HL-60/S4 treated with phorbol 12-myristate 13-acetate at 8.2 ng/mL for 4 days and 3 days (cell line): ENCODE results near the gene EPC2.

Experiments
- in situ Hi-C: fragments of 300-500 bp; cut with MboI; formaldehyde crosslinking; loops from 2 replicates; pipeline ENCODE4 v1.15.0; 2022; ENCODE audit warnings: low sequenced_read_pairs

The EPC2 gene

DNA sequence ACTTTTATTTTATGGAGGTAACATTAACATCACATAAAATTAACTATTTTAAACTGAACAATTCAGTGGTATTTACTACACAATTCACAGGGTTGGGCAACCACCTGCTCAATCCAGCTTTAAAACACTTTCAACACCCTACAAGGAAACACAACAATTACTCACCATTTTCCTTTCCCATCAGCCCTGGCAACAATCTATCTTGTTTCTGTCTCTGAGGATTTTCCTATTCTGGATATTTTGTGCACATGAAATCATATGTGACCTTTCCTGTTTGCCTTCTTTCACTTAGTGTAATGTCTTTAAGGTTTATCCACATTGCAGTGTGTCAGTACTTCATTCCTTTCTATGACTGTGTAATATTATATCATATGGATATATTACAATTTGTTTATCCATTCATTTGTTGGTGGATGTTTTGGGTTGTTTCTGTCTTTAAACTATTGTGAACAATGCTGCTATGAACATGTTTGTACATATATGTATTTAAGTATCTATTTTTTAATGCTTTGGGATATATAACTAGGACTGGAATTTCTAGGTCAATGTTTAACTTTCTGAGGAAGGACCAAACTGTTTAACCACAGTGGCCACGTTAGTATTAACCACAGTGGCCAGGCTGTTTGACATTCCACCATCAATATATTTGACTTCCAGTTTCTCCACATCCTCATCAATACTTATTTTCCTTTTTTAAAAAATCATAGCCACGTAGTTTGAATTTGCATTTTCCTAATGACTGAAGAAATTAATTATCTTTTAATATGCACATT is 158.1 kb downstream of the EPC2 start:
- in situ Hi-C loops: no loop called here

DNA sequence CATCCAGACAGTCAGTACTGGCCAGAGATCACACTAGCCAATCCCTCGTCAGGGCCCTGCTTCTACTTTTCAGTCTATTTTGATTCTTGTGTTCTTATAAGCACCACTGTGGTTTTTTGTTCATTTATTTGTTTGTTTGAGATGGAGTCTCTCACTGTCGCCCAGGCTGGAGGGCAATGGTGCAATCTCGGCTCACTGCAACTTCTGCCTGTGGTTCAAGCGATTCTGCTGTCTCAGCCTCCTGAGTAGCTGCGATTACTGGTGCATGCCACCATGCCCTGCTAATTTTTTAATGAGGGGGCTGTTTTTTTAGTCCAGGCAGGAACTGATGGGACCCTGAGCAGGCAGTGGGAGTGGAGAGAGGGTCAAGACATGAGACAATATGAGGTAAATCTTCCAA is 165.5 kb downstream of the EPC2 start:
- in situ Hi-C loops: no loop called here

DNA sequence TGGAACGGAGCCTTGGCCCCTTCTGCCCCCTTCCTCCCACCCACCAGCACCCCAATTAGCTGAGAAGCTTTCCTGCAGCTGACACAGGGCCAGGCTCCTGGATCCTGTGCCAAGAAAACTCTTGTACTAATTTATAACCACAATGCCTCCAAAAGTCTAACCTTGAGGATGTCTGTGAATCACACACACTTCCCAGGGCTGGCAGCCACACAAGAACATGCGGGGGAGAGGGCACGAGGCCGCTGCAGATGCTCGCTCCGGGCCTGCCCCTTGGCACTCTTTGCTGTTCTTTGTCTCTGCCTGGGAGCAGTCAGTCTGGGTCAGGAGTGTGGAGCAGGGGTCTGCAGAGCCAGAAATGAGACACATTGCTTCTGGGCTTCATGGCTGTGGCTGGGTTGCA is 167.8 kb downstream of the EPC2 start:
- in situ Hi-C loops: no loop called here

DNA sequence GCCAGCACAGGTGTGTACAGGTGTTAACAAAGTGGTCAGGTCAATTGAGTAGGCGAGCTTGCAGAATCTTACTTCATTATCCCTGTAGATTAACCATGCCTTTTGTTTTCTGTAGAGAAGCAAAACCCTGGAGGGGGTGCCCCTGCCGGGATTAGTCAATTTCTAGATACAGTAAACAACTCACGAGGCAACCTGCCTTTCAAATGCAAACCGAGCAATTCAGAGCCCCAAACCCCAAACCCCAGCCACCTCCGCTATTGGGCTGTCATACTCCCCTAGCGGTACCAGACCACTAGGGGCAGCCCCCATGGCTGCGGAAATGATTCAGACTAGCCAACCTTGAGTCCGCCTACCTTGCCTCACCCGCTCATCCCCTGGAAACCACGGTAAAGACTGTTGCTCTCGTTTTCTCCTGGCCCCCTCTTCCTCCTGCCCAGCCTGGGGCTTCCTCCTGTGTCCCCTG is 169.1 kb downstream of the EPC2 start:
- in situ Hi-C loops: no loop called here

DNA sequence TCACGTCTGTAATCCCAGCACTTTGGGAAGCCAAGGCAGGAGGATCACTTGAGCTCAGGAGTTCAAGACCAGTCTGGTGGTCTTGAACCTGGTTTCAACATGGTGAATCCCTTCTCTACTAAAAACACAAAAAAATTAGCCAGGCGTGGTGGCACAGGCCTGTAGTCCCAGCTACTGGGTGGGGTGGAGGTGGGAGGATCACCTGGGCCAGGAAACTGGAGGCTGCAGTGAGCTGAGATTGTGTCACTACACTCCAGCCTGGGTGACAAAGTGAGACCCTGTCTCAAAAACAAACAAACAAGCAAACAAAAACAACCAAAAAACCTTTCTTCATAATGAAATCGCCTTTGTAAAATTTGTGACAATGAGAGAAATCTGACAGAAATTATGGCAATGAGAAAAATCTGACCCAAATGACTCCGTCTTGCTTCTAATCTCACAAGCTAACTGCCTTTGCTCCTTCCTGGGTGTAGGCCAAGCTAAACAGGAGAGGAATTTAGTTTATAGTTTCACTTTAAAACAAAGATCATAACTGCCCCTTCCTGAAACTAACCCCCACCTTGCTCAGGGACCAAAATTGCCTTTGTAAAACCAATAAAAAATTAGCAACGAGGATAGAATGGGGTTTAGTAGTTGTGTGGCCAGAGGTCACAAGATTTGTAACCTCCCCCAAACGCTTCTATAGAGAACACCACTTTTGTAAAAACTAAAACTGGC is 169.8 kb downstream of the EPC2 start:
- in situ Hi-C loops: no loop called here

DNA sequence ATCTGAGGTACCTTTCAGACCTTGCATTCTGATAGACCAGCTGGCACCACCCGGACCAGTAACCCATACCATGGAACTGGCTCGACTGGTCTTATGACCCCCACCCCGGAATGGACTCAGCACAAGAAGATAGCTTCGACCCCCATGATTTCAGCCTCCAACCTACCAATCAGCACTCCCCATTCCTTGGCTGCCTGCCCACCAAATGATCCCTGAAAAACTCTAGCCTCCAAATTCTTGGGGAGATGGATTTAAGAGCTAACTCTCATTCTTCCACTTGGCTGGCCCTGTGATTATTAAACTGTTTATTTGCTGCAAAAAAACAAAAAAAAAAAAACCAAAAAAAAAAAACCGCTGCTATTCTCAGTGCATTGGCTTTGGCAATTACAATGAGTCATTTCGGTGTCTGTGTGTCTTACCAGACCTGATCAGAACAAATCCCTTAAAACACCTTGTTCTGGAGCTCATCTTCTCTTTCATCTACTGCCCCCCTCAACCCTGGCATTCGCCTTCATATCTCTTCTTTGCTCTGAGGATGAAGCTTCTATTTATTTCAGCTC is 170.4 kb downstream of the EPC2 start:
- in situ Hi-C loops: no loop called here

DNA sequence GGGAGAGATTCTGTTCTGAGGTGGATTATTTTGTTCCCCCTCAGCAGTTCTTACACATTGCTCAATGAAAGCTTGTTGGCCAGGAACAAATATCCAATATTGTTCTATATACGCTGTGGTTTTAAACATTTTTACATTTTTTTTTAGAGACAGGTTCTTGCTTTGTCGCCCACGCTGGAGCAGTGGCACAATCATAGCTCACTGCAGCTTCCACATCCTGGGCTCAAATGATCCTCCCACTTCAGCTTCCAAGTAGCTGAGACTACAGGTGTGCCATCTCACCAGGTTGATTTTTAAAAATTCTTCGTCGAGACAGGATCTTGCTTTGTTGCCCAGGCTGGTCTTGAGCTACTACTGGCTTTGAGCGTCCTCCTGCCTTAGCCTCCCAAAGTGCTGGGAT is 171.6 kb downstream of the EPC2 start:
- in situ Hi-C loops: no loop called here

DNA sequence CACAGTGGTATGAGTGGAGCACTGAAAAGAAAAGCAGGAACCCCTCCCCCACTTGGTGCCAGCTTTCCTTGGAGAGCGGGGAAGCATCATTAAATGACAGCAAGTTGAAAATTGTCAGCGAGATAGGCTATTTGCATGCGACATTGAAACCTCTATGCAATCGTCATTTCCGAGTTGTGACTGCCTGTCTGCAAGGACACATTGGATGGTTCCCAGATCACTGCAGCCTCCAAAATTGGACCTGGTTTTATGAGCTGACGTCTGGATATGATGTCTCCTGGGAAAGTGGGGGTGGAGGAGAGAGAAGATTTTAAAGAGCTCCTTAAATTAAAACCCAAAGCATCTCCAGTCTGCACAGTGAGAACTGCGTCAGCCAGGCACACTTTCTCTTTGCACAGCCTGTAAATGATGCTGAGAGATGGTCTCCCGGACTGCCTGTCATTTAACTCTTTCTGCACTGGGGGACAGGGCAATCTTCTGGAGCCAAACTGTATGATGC is 172.7 kb downstream of the EPC2 start:
- in situ Hi-C loops: no loop called here

DNA sequence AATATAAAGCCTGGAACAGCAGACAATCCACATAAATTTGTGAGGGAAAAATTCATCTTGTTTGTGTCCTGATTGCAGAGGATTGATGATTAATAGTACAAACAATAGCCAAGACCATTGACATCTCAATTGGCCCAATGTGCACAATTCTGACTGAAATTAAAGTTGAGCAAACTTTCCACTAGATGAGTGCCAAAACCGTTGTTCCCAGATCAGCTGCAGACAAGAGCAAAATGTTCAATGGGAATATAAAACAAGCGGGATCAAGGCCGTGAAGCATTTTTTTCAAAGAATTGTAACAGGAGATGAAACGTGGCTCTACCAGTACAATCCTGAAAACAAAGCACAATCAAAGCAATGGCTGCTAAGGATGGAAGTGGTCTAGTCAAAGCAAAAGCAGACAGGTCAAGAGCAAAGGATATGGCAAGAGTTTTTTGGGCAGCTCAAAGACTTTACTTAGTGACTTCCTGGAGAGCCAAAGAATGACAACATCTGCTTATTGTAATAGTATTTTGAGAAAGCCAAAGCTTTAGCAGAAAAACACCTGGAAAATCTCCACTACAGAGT is 174.6 kb downstream of the EPC2 start:
- in situ Hi-C loops: no loop called here

DNA sequence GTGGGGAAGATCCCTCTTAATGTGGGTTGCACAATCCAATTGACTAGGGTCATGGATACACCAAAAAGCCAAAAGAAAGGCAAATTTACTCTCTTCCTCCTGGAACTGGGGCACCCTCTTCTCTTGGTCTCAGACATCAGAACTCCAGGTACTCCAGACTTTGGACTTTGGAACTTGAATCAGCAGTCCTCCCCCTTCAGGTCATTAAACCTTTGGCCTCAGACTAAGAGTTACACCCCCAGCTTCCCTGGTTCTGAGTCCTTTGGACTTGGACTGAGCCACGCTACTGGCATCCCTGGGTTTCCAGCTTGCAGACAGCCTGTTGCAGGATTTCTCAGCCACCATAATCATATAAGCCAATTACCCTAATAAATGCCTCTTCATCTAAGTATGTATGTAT is 179.6 kb downstream of the EPC2 start:
- in situ Hi-C loops: no loop called here

DNA sequence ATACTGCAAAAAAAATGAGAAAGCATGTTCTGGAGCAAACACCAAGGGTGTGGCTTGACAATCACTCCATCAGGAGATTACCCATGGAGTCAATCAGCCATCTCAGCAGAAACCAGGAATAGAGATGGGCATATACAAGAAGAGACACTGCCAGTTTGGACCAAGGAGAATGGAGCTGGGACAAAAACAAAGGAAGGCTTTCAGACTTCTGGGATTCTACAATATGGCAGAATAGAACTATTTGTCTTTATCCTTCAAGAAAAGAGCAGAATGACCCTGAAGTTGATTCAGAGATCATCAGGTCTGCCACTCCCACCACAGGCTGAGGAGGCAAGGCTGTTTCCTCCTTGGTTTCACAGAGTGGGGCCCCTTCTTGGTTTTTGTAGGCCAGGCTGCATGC is 182.2 kb downstream of the EPC2 start:
- in situ Hi-C loops: no loop called here

DNA sequence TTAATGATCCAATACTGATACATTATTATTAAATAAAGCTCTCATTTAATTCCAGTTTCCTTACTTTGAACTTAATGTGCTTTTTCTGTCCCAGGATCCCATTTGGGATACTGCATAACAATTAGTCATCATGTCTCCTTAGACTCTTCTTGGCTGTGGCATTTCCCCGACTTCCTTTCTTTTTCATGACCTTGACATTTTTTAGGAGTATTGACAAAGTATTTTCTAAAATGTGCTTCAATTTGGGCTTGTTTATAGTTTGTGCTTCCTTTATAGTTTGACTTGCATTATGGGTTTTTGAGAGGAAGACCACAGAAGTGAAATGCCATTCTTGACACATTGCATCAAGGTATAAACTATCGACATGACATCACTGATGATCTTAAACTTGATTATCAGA is 184.4 kb downstream of the EPC2 start:
- in situ Hi-C loops: no loop called here

DNA sequence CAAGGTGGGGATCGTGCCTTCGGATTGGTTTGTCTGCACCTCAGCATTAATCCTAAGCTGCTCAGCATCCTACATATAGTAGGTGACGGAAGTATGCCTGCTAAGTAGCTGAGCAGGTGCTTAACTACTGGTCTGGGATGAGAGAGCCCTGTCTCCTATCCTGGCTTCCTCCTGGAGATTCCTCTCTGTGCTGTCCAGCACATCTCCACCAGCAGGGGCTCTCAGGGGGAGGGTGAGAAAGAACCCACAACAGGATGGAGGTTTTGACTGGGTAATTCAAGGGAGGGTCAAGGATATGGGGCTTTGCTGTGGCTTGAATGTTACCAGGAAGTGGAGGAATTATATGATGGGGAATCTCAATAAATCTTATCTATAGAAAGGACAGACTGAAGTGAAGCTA is 185.1 kb downstream of the EPC2 start:
- in situ Hi-C loops: no loop called here

DNA sequence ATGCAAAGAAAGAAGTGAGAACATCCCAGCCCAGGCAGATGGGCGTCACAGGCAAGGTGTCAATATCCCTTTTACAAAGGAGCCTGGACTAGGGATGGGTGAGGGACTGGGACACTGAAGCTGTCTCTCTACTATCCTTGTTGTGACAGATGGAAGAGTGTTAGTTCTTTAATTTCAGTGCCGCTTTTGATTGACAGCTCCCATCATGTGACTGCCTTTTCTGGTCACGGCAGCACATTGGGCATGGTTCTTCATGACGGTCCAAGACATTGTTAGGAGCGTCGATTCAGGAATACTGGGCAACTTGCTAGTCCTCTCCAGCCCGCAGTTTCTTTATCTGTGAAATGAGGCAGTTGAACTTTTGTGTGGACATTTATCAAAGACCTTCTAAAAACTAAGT is 188.1 kb downstream of the EPC2 start:
- in situ Hi-C loops: no loop called here
